CD14-positive monocyte (primary cell): ENCODE measurements around the gene PSENEN. TPM values are rescaled to one million over a fixed set of nuclear protein-coding genes. Genes with fewer than 3 reads are reported as not detected.

Experiments used
- DNase-seq, 3 donors: peaks; one replicate each; pipeline ENCODE4 v3.0.0-alpha.2; 2011 to 2022
- H2AFZ ChIP-seq: 2 replicates; pipeline ENCODE4 v1.6.0; 2012; ENCODE audit warnings: mild to moderate bottlenecking, low read depth, low read length, inconsistent platforms; ENCODE audit not compliant: insufficient read depth, poor library complexity, severe bottlenecking
- H3K27ac ChIP-seq, 2 donors: 1 replicate in 1 of 2; 2 replicates in 1 of 2; pipeline ENCODE4 v1.5.1; 2012 to 2013; ENCODE audit warnings: low read length in 2 of 2, control low read depth in 1 of 2, inconsistent platforms in 1 of 2, low read depth in 1 of 2, mild to moderate bottlenecking in 1 of 2
- H3K27me3 ChIP-seq, 2 donors: one replicate each; pipeline versions ENCODE4 v1.6.0 to v1.6.1; 2011 to 2013; ENCODE audit warnings: low read length in 2 of 2; ENCODE audit not compliant: control insufficient read depth in 2 of 2, insufficient read depth in 2 of 2
- H3K36me3 ChIP-seq, 2 donors: replicated peaks in 1 of 2; 1 replicate in 1 of 2; 2 replicates in 1 of 2; pipeline versions ENCODE4 v1.5.1 to v1.6.1; 2012 to 2013; ENCODE audit warnings: low read length in 2 of 2, control low read depth in 1 of 2, inconsistent platforms in 1 of 2, mild to moderate bottlenecking in 1 of 2; ENCODE audit not compliant: insufficient read depth in 2 of 2, control insufficient read depth in 1 of 2
- H3K4me1 ChIP-seq, 2 donors: 1 replicate in 1 of 2; 2 replicates in 1 of 2; pipeline versions ENCODE4 v1.5.1 to v1.6.1; 2012 to 2013; ENCODE audit warnings: low read length in 2 of 2, control low read depth in 1 of 2, inconsistent platforms in 1 of 2, mild to moderate bottlenecking in 1 of 2, moderate library complexity in 1 of 2; ENCODE audit not compliant: insufficient read depth in 2 of 2, control insufficient read depth in 1 of 2
- H3K4me2 ChIP-seq: replicated peaks from 2 replicates; pipeline ENCODE3; 2012; ENCODE audit warnings: low read length, moderate library complexity, mild to moderate bottlenecking; ENCODE audit not compliant: poor library complexity, severe bottlenecking; ENCODE audit errors: extremely low read depth
- H3K4me3 ChIP-seq, 3 experiments: fragments of 200-600 bp in 1 of 3; sonication (generic) in 1 of 3; replicated peaks in 1 of 3; 1 replicate in 2 of 3; 2 replicates in 1 of 3; pipeline ENCODE4 v1.5.1; 2011 to 2013; ENCODE audit warnings: low read length in 3 of 3, mild to moderate bottlenecking in 3 of 3, control low read depth in 2 of 3, low read depth in 2 of 3, inconsistent platforms in 1 of 3, moderate library complexity in 1 of 3
- H3K79me2 ChIP-seq: 2 replicates; pipeline ENCODE4 v1.6.0; 2012; ENCODE audit warnings: mild to moderate bottlenecking, control low read depth, inconsistent platforms, low read length, moderate library complexity; ENCODE audit not compliant: insufficient read depth
- H3K9ac ChIP-seq: 2 replicates; pipeline ENCODE4 v1.6.0; 2017; ENCODE audit warnings: low read length, mild to moderate bottlenecking; ENCODE audit not compliant: insufficient read depth, poor library complexity, severe bottlenecking
- H3K9me3 ChIP-seq, 2 donors: replicated peaks in 1 of 2; 1 replicate in 1 of 2; 2 replicates in 1 of 2; pipeline versions ENCODE4 v1.5.1 to v1.6.1; 2012 to 2013; ENCODE audit warnings: low read length in 2 of 2, control low read depth in 1 of 2; ENCODE audit not compliant: control insufficient read depth in 1 of 2, insufficient read depth in 1 of 2
- H4K20me1 ChIP-seq: 2 replicates; pipeline ENCODE4 v1.6.0; 2012; ENCODE audit warnings: mild to moderate bottlenecking, low read length, control low read depth, moderate library complexity; ENCODE audit not compliant: insufficient read depth
- H3K27ac Mint-ChIP-seq, 7 donors: one replicate each; pipeline ENCODE4 v1.8.0; 2020; ENCODE audit warnings: mild to moderate bottlenecking in 7 of 7, mixed read lengths in 7 of 7, moderate library complexity in 6 of 7, inconsistent platforms in 2 of 7
- H3K27me3 Mint-ChIP-seq, 3 donors: one replicate each; pipeline ENCODE4 v1.8.0; 2021 to 2022; ENCODE audit warnings: low read depth in 3 of 3, mild to moderate bottlenecking in 3 of 3, mixed read lengths in 3 of 3, moderate library complexity in 3 of 3, inconsistent platforms in 1 of 3
- H3K36me3 Mint-ChIP-seq, 2 donors: one replicate each; pipeline ENCODE4 v1.8.0; 2020; ENCODE audit warnings: mixed read lengths in 2 of 2, inconsistent platforms in 1 of 2, mild to moderate bottlenecking in 1 of 2
- H3K4me1 Mint-ChIP-seq: one replicate; pipeline ENCODE4 v1.8.0; 2020; ENCODE audit warnings: mild to moderate bottlenecking, mixed read lengths
- H3K4me3 Mint-ChIP-seq, 2 donors: one replicate each; pipeline ENCODE4 v1.8.0; 2020; ENCODE audit warnings: mild to moderate bottlenecking in 2 of 2, mixed read lengths in 2 of 2, moderate library complexity in 1 of 2
- H3K9me3 Mint-ChIP-seq, 7 donors: one replicate each; pipeline ENCODE4 v1.8.0; 2020 to 2022; ENCODE audit warnings: mixed read lengths in 7 of 7, mild to moderate bottlenecking in 6 of 7, moderate library complexity in 6 of 7, inconsistent platforms in 2 of 7
- WGBS: methylation state at CpG from one replicate; pipeline ENCODE4 v1.1.5; 2013; ENCODE audit warnings: missing lambda C conversion rate; ENCODE audit not compliant: insufficient coverage; 5-methylcytosine and 5-hydroxymethylcytosine counted together
- intact Hi-C, 2 donors: fragments of 100-400 bp; cut with micrococcal nuclease; formaldehyde crosslinking; loops; one replicate each; pipeline versions ENCODE4 v1.15.0 to v1.15.1; 2023
- polyA plus RNA-seq, 3 donors: library from polyadenylated mRNA; depleted of rRNA in 1 of 3; unstranded in 2 of 3; stranded (reverse) in 1 of 3; fragments of 300-500 nt in 2 of 3; fragments of >200 nt in 1 of 3; fragmentation: Illumina TruSeq in 2 of 3; gene quantifications; 1 replicate in 2 of 3; 2 replicates in 1 of 3; pipeline ENCODE4 v1.2.3, GENCODE V29; 2012 to 2021
- TF ChIP-seq, protein P1 (sequence below): fragments of 200-600 bp; IDR thresholded peaks from one replicate; pipeline ENCODE4 v1.8.0; 2022; ENCODE audit warnings: antibody characterized with exemption, mild to moderate bottlenecking

The PSENEN gene
- polyA plus RNA-seq, 3 donors, result 29.7 to 149 (median 129) TPM

DNA sequence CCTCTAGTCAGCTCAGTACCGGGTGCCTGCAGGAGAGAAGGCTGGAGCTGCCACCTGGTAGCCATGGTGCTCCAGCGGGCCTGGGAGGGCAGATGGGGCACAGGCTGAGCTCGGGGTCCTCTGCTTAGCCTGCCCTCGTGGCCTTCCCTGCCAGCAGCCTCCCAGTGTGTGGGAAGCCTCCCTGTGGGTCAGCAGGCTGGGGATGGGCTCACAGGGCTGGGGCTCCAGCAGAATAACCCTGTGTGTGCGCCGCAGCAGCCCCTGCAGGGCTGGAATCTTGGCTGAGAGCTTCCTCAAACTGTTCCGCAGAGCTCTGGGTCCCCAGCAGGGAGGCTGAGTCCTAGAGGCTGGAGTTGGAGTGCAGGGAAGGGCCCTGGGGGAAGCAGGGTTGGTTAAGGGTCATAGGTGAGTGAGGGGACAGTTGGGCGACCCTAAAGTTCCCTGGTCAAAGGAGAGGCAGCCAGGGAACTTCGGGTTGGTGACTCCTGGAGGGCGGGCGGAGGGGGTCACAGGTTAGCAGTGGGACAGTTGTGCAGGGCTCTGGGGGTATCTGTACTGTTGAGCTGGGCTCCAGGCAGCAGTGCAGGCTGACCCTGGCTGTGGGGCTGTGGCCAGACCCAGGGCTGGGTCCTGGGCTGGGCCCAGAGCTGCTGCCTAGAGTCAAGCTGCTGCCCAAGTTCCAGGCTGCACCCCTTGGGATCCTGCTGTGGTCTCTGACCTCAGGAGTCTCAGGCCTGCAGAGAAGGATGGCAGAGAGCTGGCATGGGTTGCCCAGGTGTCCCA lies 43.9 kb downstream of the PSENEN start:
- Histone ChIP-seq H3K79me2 (no peaks in the 10 kb centered on the region), H4K20me1 (no peaks in the 10 kb centered on the region), H3K27me3 (no peaks in the 10 kb centered on the region), H2AFZ (no peak overlapping the region), H3K9ac (no peak overlapping the region), H3K4me3 (no peak overlapping the region), H3K4me2 (no peak overlapping the region), H3K4me1 (no peaks in the 10 kb centered on the region), H3K27ac (no peak overlapping the region), H3K9me3 (no peaks in the 10 kb centered on the region), H3K36me3 (peaks cover 7% of the 10 kb centered on the region in 2 donors)
- no peak for DNase-seq
- Mint-ChIP-seq H3K4me3 (no peak overlapping the region), H3K4me1 (no peaks in the 10 kb centered on the region), H3K27me3 (peaks cover 2 to 10% (median 9%) of the 10 kb centered on the region in 3 donors), H3K36me3 (peaks cover 10 to 19% of the 10 kb centered on the region in 2 donors), H3K27ac (no peak overlapping the region), H3K9me3 (no peaks in the 10 kb centered on the region)
- WGBS, result 90% methylated on average over 11 of the region's 11 CpGs
- TF ChIP-seq, protein P1, sequence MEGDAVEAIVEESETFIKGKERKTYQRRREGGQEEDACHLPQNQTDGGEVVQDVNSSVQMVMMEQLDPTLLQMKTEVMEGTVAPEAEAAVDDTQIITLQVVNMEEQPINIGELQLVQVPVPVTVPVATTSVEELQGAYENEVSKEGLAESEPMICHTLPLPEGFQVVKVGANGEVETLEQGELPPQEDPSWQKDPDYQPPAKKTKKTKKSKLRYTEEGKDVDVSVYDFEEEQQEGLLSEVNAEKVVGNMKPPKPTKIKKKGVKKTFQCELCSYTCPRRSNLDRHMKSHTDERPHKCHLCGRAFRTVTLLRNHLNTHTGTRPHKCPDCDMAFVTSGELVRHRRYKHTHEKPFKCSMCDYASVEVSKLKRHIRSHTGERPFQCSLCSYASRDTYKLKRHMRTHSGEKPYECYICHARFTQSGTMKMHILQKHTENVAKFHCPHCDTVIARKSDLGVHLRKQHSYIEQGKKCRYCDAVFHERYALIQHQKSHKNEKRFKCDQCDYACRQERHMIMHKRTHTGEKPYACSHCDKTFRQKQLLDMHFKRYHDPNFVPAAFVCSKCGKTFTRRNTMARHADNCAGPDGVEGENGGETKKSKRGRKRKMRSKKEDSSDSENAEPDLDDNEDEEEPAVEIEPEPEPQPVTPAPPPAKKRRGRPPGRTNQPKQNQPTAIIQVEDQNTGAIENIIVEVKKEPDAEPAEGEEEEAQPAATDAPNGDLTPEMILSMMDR, result no peak
- intact Hi-C loops, result no loop called here

DNA sequence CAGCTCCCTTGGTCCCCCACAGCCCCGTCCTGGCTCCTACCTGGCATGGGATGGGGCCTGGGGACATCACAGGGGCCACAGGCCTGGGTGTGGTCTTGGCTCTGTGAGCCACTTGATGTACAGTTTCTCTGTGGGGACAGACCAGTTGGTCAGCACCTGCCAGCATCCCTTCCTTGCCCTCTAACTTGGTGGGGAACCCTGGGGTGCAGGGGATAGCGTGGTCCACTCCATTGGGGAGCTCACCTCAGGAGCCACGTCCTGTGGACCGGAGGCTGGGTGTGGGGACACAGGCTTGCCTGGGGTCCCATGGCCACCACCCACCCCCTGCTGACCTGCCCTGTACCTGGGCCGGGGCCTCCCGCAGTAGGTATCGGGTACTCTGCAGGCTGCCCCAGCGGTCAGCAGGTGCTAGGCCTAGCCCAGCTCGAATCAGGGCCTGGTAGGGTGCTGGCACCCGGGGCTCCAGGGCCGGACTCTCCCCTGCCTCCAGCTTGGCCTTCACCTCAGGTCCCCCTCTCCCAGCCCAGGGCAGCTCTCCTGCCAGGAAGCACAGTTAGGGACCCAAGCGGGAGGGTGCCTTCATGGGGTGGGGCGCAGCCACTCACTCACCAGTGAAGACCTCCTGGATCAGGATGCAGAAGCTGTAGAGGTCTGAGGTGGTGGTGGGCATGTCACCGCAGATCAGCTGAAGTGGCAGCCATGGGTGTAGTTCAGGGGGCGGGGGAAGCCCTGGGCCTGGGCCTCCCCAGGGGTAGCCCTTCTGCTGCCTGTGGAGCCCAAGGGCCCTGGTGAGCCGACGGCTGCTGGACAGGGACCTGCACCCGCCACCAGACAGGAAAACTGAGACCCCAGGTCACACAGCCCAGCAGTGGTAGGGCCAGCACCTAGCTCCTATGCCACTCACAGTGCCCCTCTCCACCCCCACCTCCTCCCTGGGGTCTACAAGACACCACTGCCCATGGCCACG lies 44.8 kb downstream of the PSENEN start:
- Mint-ChIP-seq H3K4me1 (no peaks in the 10 kb centered on the region), H3K9me3 (no peaks in the 10 kb centered on the region), H3K27ac (no peak overlapping the region), H3K4me3 (no peak overlapping the region), H3K27me3 (peaks cover 3 to 12% (median 9%) of the 10 kb centered on the region in 3 donors), H3K36me3 (peaks cover 8 to 15% of the 10 kb centered on the region in 2 donors)
- Histone ChIP-seq H3K27ac (no peak overlapping the region), H3K36me3 (peaks cover 7% of the 10 kb centered on the region in 2 donors), H2AFZ (no peak overlapping the region), H3K4me3 (no peak overlapping the region), H3K27me3 (no peaks in the 10 kb centered on the region), H3K4me1 (no peaks in the 10 kb centered on the region), H3K9ac (no peak overlapping the region), H3K9me3 (no peaks in the 10 kb centered on the region), H3K4me2 (no peak overlapping the region), H3K79me2 (no peaks in the 10 kb centered on the region), H4K20me1 (no peaks in the 10 kb centered on the region)
- WGBS, result 94% methylated on average over 13 of the region's 19 CpGs
- intact Hi-C loops, result no loop called here
- DNase-seq, result peak in 1 of 3 donors; percentile 2
- TF ChIP-seq, protein P1, result no peak
